GM08714 (cell line): ENCODE measurements around the gene CPNE8.

Experiments
- H3K4me3 ChIP-seq: fragments of 200-500 bp; sonication (Bioruptor generic); 2 replicates; pipeline ENCODE4 v1.5.1; 2014; ENCODE audit warnings: mild to moderate bottlenecking, low read length, inconsistent platforms
- ZNF274 ChIP-seq: IDR thresholded peaks from 2 replicates; pipeline ENCODE4 v1.6.1; 2012; ENCODE audit warnings: mild to moderate bottlenecking, low read depth, low read length

CPNE8 gene

DNA sequence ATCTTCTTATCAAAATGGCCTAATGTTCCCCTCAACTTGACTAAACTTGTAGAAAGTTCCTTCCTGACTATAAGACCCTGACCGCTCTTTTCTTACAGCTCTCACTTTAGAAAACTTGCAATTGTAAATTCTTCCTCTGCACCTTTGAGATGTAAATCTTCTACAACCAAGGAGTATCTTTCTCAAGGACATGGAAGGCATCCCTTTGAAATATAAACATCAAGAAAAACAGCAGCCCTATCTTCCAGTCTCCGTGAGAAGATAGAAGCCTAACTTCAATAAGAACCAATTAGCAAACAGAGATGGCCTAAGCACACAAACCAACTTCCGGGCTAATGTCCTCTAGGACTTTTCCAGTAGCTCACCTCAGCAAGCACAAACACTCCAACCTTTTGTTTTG is 210.3 kb downstream of the CPNE8 start:
- no peak for TF ChIP-seq ZNF274
- H3K4me3 ChIP-seq = no peak overlapping the region

DNA sequence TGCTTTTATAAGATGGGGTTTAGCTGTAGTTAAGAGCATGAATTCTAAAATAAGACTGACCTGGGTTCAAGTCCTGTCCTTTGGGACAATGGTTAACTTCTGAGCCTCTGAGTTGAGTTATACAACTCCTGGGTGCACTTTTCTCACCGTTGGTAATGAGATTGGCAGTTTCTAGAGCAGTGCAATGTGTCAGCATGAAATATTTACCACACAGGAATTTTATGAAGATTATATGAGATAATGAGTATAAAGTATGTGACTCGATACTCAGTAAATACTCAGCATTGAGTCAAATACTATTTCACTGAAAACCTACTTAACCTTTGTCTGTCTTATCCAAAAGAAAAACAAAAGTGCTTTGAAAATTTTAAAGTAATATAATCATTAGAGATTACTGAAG is 214.2 kb downstream of the CPNE8 start:
- no peak overlapping the region for H3K4me3 ChIP-seq
- TF ChIP-seq ZNF274 = no peak

DNA sequence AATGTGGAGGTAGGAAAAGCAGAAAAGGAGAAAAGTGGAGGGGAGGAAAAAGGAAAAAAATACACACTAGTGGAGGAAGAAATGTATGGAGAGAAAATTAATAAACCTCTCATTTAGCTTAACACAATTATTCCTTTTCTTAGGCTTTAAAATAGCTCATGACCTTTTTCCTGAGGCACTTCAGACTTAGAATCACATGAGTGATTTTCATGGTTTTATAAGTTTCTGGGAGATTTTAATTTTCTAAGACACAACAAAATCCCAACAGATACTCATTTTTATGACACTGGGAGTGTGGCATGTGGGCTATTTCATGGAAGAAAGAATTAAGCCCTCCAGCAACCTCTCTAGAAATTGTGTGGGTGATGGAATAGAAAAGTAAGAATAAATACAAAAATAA is 214.7 kb downstream of the CPNE8 start:
- H3K4me3 ChIP-seq = no peak overlapping the region
- no peak for TF ChIP-seq ZNF274

DNA sequence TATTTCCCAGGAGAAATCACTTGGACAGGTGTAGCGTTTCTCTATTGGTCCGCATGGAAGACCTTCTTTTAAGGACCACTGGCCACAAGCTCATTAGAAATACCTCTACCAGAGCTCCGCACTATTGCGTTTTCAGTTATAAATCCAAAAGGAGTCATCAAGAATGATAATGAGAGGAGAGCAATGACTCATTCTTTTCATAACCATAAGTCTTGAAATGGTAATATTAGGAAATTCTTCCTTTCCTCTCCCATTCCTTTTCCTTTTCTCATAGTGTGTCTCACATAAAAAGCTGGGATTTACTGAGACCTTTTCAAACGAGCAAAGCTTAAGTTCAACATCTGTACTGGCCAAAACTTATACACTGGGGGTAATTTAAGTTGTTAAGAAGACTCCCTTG is 215.7 kb downstream of the CPNE8 start:
- H3K4me3 ChIP-seq = no peak overlapping the region
- TF ChIP-seq ZNF274 = no peak

DNA sequence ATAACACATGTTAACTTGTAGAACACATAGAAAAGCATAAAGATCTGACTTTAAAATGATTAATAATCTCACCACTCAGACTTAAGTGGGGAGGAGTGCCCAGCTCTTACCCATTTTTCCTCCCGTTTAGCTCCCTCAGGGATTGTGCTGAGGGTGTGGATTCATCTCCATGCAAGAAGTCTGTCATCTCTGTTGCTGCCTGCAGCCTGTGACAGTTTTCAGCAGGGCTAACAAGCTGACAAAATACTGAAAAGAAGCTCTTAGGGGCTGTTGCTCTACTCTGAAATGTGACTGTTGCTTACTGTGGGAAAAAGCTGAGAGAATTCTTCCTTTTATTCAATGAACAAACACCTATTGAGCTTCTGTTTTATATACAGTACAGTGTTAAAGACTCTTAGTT is 216.2 kb downstream of the CPNE8 start:
- H3K4me3 ChIP-seq = no peak overlapping the region
- TF ChIP-seq ZNF274 = no peak

DNA sequence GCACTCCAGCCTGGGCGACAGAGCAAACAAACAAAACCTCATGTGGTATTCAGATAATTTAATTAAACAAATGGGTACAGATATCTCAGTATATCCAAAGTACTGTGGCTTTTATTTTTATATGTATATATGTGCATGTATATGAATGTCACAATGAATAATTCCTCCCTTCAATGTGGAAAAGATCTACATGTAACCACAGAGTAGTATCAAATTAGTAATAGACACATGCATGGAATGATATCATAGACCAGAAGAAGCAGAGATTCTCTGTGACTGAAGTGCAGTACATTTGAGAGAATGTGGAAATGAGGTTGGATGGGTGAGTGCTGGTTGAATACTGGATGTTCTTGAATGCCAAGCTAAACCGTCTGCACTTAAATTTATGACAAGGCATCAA is 222.9 kb downstream of the CPNE8 start:
- TF ChIP-seq ZNF274 = no peak
- H3K4me3 ChIP-seq = no peak overlapping the region

DNA sequence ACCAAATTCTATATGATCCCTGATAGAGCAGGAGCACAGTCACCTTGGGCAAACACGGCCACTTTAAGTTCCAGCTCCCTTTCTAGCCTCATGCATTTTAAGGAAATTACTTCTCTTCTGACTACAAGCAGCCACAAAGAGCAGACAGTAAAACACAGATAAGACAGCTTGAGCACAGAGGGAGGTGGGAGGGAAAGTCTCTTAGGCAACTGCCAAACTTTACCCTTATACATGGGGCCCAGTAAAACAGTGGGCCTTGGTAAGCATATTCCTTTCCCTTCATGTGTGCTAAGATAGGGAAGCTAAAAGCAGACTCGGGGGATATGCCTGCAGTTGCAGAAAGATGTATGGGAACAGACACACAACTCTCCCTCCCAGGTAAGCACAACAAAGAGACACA is 235.9 kb downstream of the CPNE8 start:
- no peak overlapping the region for H3K4me3 ChIP-seq
- TF ChIP-seq ZNF274 = no peak

DNA sequence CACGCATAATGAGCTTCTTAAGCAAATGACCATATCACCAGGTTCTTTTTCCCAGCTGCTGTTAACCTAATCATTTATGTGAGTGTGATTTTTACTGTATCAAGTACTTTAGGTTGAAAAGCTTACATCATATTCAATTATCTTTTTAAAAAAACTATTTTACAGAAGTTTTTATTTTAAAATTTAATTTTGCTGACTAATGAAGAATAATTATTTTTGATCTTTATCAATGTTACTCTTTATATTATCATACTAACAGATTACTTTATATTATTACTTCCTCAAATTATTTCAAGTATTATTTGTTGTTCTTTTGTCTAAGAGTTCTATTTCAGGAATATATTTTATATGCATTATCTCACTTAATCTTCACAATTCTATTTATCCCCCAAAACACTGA is 236.3 kb downstream of the CPNE8 start:
- no peak overlapping the region for H3K4me3 ChIP-seq
- TF ChIP-seq ZNF274 = no peak

DNA sequence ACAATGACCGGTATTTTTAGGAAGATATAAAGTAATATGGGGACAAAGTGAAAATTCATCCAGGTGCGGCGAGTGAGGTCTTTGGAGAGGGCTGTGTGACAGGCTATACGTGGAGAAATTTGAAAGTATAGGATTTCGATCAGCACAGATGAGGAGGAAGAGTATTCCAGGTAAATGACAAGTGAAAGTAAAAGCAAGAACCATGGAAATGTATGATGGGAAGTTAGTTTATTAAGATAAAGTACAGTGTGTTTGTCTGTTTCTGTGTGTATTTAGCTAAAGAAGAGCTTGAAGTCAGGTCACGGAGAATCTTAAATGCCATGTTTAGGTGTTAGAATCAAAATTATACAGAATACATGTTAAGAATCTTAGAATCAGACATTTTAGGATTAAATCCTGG is 239.0 kb downstream of the CPNE8 start:
- no peak overlapping the region for H3K4me3 ChIP-seq
- TF ChIP-seq ZNF274 = no peak

DNA sequence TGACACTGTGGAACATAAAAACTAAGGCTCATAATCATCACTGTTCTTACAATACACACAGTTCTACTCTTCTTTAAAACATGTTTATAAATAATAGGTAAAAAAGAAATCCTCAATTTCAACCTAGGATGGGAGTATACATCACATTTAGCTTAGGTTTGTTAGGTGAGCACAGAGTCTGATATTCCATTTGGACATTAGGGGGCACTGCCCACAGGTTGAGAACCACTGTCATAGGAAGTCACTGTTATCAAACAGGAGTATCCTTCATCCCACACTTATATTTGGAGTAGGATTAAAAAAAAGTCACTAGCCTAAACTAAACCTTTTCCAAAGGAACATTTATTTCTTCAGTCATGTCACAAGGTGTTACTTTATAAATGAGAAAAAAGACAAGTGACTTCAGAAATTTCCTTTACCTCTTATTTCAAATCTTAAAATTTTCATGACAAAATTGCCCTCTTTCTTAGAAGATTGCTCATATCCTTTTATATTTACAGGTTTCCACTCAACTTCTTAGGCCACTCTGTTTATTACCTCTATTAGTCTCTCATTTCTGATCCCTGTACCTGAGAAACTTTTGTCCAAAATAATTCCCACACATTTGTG is 240.6 kb downstream of the CPNE8 start:
- no peak overlapping the region for H3K4me3 ChIP-seq
- TF ChIP-seq ZNF274 = no peak

DNA sequence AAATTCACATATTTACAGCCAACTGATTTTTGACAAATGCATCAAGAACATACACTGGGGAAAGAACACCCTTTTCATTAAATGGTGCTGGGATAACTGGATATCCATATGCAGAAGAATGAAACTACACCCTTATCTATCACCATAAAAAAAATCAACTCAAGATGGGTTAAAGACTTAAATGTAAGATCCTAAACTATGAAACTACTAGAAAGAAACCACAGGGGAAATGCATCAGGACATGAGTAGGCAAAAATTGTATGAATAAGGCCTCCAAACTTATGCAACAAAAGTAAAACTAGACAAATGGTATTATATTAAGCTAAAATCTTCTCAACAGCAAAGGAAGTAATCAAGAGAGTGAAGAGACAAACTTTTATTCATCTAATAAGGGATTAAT is 242.6 kb downstream of the CPNE8 start:
- no peak overlapping the region for H3K4me3 ChIP-seq
- TF ChIP-seq ZNF274 = no peak

DNA sequence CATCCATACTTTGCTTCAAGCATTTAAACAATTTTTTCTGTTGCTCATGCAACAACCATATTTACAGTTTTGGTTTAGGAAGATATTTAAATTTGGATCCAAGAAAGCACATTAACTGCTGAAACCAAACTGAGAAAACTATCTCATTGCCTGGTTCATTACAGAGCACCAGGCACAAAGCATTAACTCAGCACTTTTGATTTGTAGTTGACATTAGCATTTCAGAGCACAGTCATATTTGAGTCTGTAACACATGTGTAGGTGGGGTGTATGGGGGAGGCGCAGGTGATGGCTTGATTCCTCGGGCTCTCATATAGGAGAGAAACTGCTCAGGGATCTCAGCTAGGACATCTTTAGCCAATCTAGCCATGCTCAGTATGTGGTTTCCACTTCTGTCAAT is 251.7 kb downstream of the CPNE8 start:
- no peak overlapping the region for H3K4me3 ChIP-seq
- TF ChIP-seq ZNF274 = no peak

DNA sequence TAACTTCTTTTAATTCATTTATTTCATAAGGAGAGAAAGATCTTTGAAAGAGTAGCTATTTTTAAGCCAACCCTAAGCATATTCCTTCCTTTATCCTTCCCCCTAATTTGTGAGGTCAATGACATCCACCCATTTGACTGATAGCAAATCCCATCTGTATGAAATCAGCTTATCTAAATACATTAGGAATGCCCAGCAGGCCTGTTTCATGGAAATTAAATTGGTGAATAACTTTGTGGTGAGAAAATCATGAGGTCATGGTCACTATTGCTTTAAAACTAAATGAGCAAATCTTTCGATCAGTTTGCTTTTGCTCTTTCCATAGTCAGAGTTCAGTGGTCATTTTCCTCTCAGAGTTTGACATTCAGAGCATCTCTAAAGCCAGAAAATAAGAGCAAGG is 256.6 kb downstream of the CPNE8 start:
- TF ChIP-seq ZNF274 = no peak
- no peak overlapping the region for H3K4me3 ChIP-seq

DNA sequence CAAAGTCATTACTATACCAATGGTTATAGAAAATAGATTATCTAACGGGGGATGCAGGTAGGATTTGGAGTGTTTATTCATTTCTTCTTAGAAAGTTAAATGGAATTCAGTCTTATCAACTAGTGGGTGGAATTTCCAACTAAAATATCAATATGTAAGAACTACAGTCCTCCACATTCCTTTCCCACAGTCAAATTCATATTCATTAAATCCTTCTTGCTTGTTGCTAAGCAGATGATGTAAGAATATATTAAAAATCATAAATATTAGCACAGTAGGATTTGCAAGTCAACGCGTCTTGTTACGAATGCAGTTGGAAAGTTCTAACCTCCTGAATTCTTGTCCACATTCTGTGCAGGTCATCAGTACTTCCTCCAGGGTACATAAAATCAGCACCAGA is 259.2 kb downstream of the CPNE8 start:
- no peak for TF ChIP-seq ZNF274
- H3K4me3 ChIP-seq = no peak overlapping the region

DNA sequence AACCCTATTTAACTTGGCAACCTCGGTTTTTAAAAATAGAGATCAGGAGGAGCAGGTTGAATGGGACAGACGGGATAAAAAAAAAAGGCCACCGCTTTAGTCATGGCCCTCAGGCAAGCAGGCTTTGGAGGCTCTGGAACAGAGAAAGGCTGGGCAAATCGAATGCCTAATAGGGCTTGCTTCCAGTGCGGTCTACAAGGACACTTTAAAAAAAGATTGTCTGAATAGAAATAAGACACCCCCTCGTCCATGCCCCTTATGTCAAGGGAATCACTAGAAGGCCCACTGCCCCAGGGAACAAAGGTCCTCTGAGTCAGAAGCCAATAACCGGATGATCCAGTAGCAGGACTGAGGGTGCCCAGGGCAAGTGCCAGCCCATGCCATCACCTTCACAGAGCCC is 265.8 kb downstream of the CPNE8 start:
- no peak for TF ChIP-seq ZNF274
- no peak overlapping the region for H3K4me3 ChIP-seq

DNA sequence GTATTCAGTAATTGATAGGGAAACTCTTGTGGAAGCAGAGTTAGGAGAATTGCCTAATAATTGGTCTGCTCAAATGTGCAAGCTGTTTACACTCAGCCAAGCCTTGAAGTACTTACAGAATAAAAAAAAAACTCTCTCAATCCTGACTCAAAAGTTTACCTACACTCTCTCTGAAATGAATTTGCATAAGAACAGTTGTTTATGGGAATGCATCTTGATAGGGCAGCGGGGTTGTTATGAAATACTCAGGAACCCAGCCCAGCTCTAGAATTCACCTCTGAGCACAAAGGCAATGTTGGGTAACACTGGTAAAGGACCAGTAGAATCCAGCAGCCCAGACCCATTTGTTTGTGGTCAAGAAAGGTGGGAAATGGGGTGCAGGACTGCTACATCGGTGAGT is 267.0 kb downstream of the CPNE8 start:
- TF ChIP-seq ZNF274 = no peak

More for the DNA sequence above, 267.0 kb downstream of the CPNE8 start:
- H3K4me3 ChIP-seq = no peak overlapping the region
